GM18508 (cell line): ENCODE measurements around the gene HOXC4.

Experiments used
- ATAC-seq: cut with Tn5 transposase; IDR thresholded peaks from one replicate; pipeline ENCODE4 v1.9.1; 2021; ENCODE audit warnings: moderate number of reproducible peaks; ENCODE audit not compliant: insufficient read depth, unreplicated experiment

Gene HOXC4

GRCh38 chr12:54027442-54027786 is 26.2 kb upstream of the HOXC4 start:
- ATAC-seq, result no peak

- no peak for ATAC-seq
Observed at GRCh38 chr12:54028314-54029201, 25.1 kb upstream of the HOXC4 start, which contains the start of gene HOXC6. HOXC6 (plus strand) TSS chr12:54028440; CDS start chr12:54028522, 82 bp downstream.

GRCh38 chr12:54029529-54030441 is 23.9 kb upstream of the HOXC4 start:
- no peak for ATAC-seq

- ATAC-seq, result no peak
Observed at GRCh38 chr12:54030442-54030801, 23.2 kb upstream of the HOXC4 start.

GRCh38 chr12:54030889-54031471 is 22.7 kb upstream of the HOXC4 start:
- no peak for ATAC-seq

GRCh38 chr12:54031480-54031879 is 22.2 kb upstream of the HOXC4 start:
- no peak for ATAC-seq

GRCh38 chr12:54032086-54032619 is 21.5 kb upstream of the HOXC4 start:
- no peak for ATAC-seq

- no peak for ATAC-seq
Observed at GRCh38 chr12:54032627-54033100, 21.0 kb upstream of the HOXC4 start, which contains the start of gene HOXC5. HOXC5 (plus strand) TSS chr12:54033050; CDS start chr12:54033123, 73 bp downstream.

GRCh38 chr12:54033106-54033979 is 20.3 kb upstream of the HOXC4 start:
- ATAC-seq, result no peak

- no peak for ATAC-seq
Observed at GRCh38 chr12:54033980-54034784, 19.5 kb upstream of the HOXC4 start.

GRCh38 chr12:54034785-54035310 is 18.8 kb upstream of the HOXC4 start:
- no peak for ATAC-seq

GRCh38 chr12:54035568-54036264 is 17.9 kb upstream of the HOXC4 start:
- no peak for ATAC-seq

GRCh38 chr12:54036620-54037359 is 16.8 kb upstream of the HOXC4 start:
- no peak for ATAC-seq

- no peak for ATAC-seq
Observed at GRCh38 chr12:54037360-54038283, 16.0 kb upstream of the HOXC4 start.

GRCh38 chr12:54038284-54038870 is 15.3 kb upstream of the HOXC4 start:
- no peak for ATAC-seq
